GM13976 (cell line): ENCODE measurements around the gene COX11.

Experiments
- DNase-seq: peaks from one replicate; pipeline ENCODE4 v3.0.0; 2012; ENCODE audit warnings: low spot score
- CTCF ChIP-seq: IDR thresholded peaks from 2 replicates; pipeline ENCODE4 v1.5.1; 2012; ENCODE audit warnings: borderline replicate concordance, mild to moderate bottlenecking; ENCODE audit not compliant: insufficient read depth; ENCODE audit errors: extremely low read depth, missing control alignments, control extremely low read depth
- in situ Hi-C: fragments of 300-500 bp; cut with MboI; formaldehyde crosslinking; loops from one replicate; pipeline ENCODE4 v1.12.0; 2022; ENCODE audit warnings: low sequenced_read_pairs, mixed read lengths, inconsistent platforms; ENCODE audit not compliant: unreplicated experiment

Gene COX11

GRCh38 chr17:54977744-54978143, 9.3 kb upstream of the COX11 start:
- in situ Hi-C loops = no loop called here
- TF ChIP-seq CTCF = no peak

GRCh38 chr17:54976316-54976715, 7.9 kb upstream of the COX11 start:
- no peak for DNase-seq
- no peak for TF ChIP-seq CTCF
- in situ Hi-C loops = no loop called here

More at GRCh38 chr17:54977744-54978143, 9.3 kb upstream of the COX11 start:
- DNase-seq = no peak

DNA sequence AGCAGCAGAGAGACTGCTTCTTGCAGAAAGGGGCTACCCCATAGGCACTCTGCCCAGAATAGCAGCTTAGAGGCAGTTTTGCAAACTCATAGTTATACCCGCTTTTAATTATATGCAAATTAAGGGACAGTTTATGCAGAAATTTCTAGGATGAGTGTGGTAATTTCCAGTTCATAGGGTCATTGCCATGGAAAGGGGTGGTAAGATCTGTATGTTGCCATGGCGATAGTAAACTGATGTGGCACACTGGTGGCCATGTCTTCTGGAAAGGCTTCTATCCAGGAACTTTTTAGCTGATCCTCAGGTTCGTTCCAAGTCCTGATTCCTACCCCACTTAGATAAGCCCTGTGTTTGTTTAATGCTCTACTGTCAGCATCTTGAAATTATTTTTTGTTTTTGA, 6.3 kb upstream of the COX11 start:
- in situ Hi-C loops = no loop called here
- TF ChIP-seq CTCF = no peak
- DNase-seq = no peak

GRCh38 chr17:54972406-54973138, 4.1 kb upstream of the COX11 start:
- no peak for TF ChIP-seq CTCF
- in situ Hi-C loops = no loop called here
- DNase-seq = no peak

DNA sequence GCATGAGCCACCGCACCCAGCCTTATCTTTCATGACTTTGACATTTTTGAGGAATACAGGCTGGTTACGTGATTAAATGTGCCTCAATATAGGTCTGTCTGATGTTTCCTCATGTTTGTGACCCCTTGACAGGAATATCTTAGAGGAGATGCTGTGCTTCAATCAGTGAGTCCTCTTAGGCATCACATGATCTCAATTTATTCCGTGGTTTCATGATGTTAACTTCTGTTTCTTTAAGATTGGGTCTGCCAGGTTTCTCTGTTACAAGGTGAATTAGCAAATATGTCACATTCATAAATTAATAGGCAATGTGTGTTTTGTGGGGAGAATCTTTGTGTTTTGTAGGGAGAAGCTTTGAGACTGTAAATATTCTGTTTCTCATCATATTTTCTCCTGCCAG, 3.4 kb upstream of the COX11 start:
- no peak for TF ChIP-seq CTCF
- in situ Hi-C loops = no loop called here
- no peak for DNase-seq

DNA sequence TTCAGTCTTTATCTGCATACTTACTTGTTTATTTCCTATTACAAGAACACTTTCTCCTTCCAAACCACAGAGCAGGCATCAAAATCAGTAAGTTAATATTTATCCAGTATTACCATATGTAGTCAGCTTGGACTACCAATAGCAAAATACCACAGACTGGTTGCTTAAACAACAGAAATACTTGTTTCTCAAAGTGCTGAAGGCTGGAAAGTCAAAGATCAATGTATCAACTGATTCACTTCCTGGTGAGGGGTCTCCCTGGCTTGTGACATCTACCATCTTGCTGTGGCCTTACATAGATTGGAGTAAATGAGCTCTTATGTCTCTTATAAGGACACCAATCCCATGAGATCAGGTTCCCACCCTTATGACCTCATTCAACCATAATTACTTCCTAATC, 2.7 kb upstream of the COX11 start:
- no peak for TF ChIP-seq CTCF
- DNase-seq = no peak
- in situ Hi-C loops = no loop called here
